ENCODE results near the gene C3orf70. TPM values are rescaled to one million over a fixed set of nuclear protein-coding genes. Genes with fewer than 3 reads are reported as not detected.

Gene C3orf70
- total RNA-seq, 5 donors from 2014 or later (not counting 1 experiment from before 2014, with no cell fraction given): not detected

DNA sequence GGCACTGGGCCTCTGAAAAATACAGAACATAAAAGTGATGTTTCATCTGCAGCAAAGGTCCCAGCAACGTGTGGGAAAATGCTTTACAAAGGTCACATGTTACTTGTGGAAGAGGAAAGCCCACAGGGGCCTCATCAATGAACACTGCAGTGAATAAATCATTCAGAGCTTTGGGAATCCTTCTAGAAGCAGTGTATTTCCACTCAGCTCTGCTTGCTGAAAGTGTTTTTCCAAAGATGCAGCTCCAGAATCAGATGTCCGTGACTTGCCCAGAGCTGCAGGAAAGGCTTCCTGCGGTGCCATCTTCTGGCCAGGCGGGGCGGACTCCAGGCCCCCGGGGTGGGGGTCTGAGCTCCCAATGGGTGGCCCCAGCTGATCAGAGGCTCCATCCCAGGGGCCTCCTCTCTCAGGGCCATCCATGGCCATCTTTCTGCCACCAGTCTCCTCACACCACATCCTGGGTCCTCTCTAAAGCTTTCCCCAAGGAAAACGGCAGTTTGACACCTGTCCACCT is 81.5 kb downstream of the C3orf70 start:
- POLR2A ChIA-PET: no interaction called here
- Histone ChIP-seq H3K4me1 (ENCODE audit: control insufficient read depth in 1 of 2, extremely low read depth in 1 of 2, insufficient read depth in 2 of 2, low read length in 2 of 2) (no peaks in the 10 kb centered on the region), H3K27ac (ENCODE audit: low read length) (no peak overlapping the region), H3K36me3 (ENCODE audit: control insufficient read depth in 2 of 2, extremely low read depth in 1 of 2, insufficient read depth in 1 of 2, low read length in 1 of 2) (no peaks in the 10 kb centered on the region), H3K4me3 (ENCODE audit: control insufficient read depth in 1 of 2, extremely low read depth in 1 of 2, low read length in 1 of 2) (no peak overlapping the region), H3K9me3 (no peaks in the 10 kb centered on the region), H3K27me3 (replicated peaks in 1 of 2; ENCODE audit: control insufficient read depth in 2 of 2, extremely low read depth in 1 of 2, insufficient read depth in 2 of 2, low read length in 1 of 2) (peaks cover 0 to 21% of the 10 kb centered on the region in 2 experiments)
- CTCF ChIA-PET: no interaction called here
- no peaks in the 10 kb centered on the region for H3K36me3 Mint-ChIP-seq
- ATAC-seq (replicated peaks in 1 of 4) (no peak), DNase-seq (no peak)
- no peaks in the 10 kb centered on the region for H3K9me3 Mint-ChIP-seq
- no peak overlapping the region for H3K4me3 Mint-ChIP-seq
- 74% methylated on average over 7 of the region's 7 CpGs for WGBS (ENCODE audit: insufficient coverage)
- no peak overlapping the region for H3K27ac Mint-ChIP-seq
- no peaks in the 10 kb centered on the region for H3K4me1 Mint-ChIP-seq
- H3K27me3 Mint-ChIP-seq: peaks cover 4 to 10% of the 10 kb centered on the region in 2 donors

DNA sequence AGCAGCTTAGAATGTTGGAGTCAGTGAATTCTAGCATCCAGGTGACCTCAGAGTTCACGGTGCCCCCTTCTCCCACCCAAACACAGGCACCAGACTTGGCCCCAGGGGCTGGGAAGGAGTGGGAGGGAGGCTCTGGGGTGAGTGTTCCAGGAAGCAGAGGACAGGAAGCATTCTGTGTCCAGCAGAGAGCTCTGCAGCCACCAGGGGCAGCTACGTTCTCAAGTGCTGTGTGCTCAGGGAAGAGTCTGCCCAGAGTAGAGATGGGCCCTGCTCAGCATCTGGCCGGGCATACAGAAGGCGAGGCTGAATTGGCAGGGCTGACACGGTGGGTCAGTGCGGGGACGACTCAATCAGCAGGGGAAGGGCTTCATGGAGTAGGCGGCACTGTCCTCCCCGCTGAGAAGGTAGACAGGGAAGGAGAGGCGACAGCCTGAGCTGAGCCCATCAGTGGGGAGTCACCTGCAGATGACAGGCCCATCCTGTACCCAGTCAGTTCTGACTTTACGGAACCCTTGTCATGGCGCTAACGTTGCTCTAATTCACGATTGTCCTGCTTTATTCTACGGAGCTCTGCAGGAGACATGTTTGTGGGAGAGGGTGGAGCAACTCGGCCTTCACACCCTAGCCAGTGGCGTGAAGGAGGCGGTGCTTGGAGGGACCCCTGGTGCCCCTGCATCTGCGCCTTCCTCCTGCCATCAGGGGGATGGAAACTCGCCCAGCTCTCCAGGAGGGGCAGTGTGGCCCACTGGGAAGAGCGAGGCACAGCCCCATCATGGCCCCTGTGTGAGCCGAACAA is 82.2 kb downstream of the C3orf70 start:
- no peak overlapping the region for H3K4me3 Mint-ChIP-seq
- ChIA-PET CTCF (no interaction called here), POLR2A (no interaction called here)
- H3K4me3 ChIP-seq (ENCODE audit: control insufficient read depth in 1 of 2, extremely low read depth in 1 of 2, low read length in 1 of 2): no peak overlapping the region
- no peak for DNase-seq
- H3K27ac ChIP-seq (ENCODE audit: low read length): no peak overlapping the region
- ATAC-seq (replicated peaks in 1 of 4): no peak
- peaks cover 0 to 19% of the 10 kb centered on the region in 2 experiments for H3K27me3 ChIP-seq (replicated peaks in 1 of 2; ENCODE audit: control insufficient read depth in 2 of 2, extremely low read depth in 1 of 2, insufficient read depth in 2 of 2, low read length in 1 of 2)
- 87% methylated on average over 20 of the region's 22 CpGs for WGBS (ENCODE audit: insufficient coverage)
- no peaks in the 10 kb centered on the region for H3K4me1 Mint-ChIP-seq
- peaks cover 4 to 10% of the 10 kb centered on the region in 2 donors for H3K27me3 Mint-ChIP-seq
- H3K27ac Mint-ChIP-seq: no peak overlapping the region
- no peaks in the 10 kb centered on the region for H3K4me1 ChIP-seq (ENCODE audit: control insufficient read depth in 1 of 2, extremely low read depth in 1 of 2, insufficient read depth in 2 of 2, low read length in 2 of 2)
- H3K9me3 Mint-ChIP-seq: no peaks in the 10 kb centered on the region
- no peaks in the 10 kb centered on the region for H3K36me3 Mint-ChIP-seq
- no peaks in the 10 kb centered on the region for H3K9me3 ChIP-seq
- H3K36me3 ChIP-seq (ENCODE audit: control insufficient read depth in 2 of 2, extremely low read depth in 1 of 2, insufficient read depth in 1 of 2, low read length in 1 of 2): no peaks in the 10 kb centered on the region

GRCh38 chr3:185069037-185070030 is 83.5 kb downstream of the C3orf70 start:
- H3K27me3 Mint-ChIP-seq: peaks cover 1 to 4% of the 10 kb centered on the region in 2 donors

GRCh38 chr3:185067173-185067572 is 85.7 kb downstream of the C3orf70 start:
- Mint-ChIP-seq H3K36me3 (no peaks in the 10 kb centered on the region), H3K4me3 (no peak overlapping the region), H3K4me1 (no peaks in the 10 kb centered on the region), H3K27ac (no peak overlapping the region), H3K27me3 (no peaks in the 10 kb centered on the region), H3K9me3 (peaks cover 0 to 4% (median 3%) of the 10 kb centered on the region in 3 donors)
- H3K27me3 ChIP-seq (replicated peaks in 1 of 2; ENCODE audit: control insufficient read depth in 2 of 2, extremely low read depth in 1 of 2, insufficient read depth in 2 of 2, low read length in 1 of 2): peaks cover 0 to 17% of the 10 kb centered on the region in 2 experiments
- no peaks in the 10 kb centered on the region for H3K36me3 ChIP-seq (ENCODE audit: control insufficient read depth in 2 of 2, extremely low read depth in 1 of 2, insufficient read depth in 1 of 2, low read length in 1 of 2)
- 83% methylated on average over 6 of the region's 11 CpGs for WGBS (ENCODE audit: insufficient coverage)
- CTCF ChIA-PET: no interaction called here
- no peak overlapping the region for H3K27ac ChIP-seq (ENCODE audit: low read length)
- DNase-seq: no peak
- no peak for ATAC-seq (replicated peaks in 1 of 4)
- no peaks in the 10 kb centered on the region for H3K4me1 ChIP-seq (ENCODE audit: control insufficient read depth in 1 of 2, extremely low read depth in 1 of 2, insufficient read depth in 2 of 2, low read length in 2 of 2)
- no peaks in the 10 kb centered on the region for H3K9me3 ChIP-seq
- no peak overlapping the region for H3K4me3 ChIP-seq (ENCODE audit: control insufficient read depth in 1 of 2, extremely low read depth in 1 of 2, low read length in 1 of 2)
- POLR2A ChIA-PET: no interaction called here

More at GRCh38 chr3:185069037-185070030, 83.5 kb downstream of the C3orf70 start:
- ChIA-PET CTCF (interaction anchor here in 1 of 2 donors (0.5 kb wide), 1 partner anchor 49 kb away, joined by 3 read pairs; no protein-coding TSS in a partner anchor), POLR2A (no interaction called here)
- Mint-ChIP-seq H3K9me3 (no peaks in the 10 kb centered on the region), H3K4me1 (no peaks in the 10 kb centered on the region), H3K36me3 (no peaks in the 10 kb centered on the region), H3K4me3 (no peak overlapping the region), H3K27ac (no peak overlapping the region)
- 69% methylated on average over 23 of the region's 28 CpGs for WGBS (ENCODE audit: insufficient coverage)
- peaks cover 0 to 20% of the 10 kb centered on the region in 2 experiments for H3K27me3 ChIP-seq (replicated peaks in 1 of 2; ENCODE audit: control insufficient read depth in 2 of 2, extremely low read depth in 1 of 2, insufficient read depth in 2 of 2, low read length in 1 of 2)
- no peak overlapping the region for H3K4me3 ChIP-seq (ENCODE audit: control insufficient read depth in 1 of 2, extremely low read depth in 1 of 2, low read length in 1 of 2)
- no peaks in the 10 kb centered on the region for H3K4me1 ChIP-seq (ENCODE audit: control insufficient read depth in 1 of 2, extremely low read depth in 1 of 2, insufficient read depth in 2 of 2, low read length in 2 of 2)
- H3K9me3 ChIP-seq: no peaks in the 10 kb centered on the region
- DNase-seq: no peak
- no peaks in the 10 kb centered on the region for H3K36me3 ChIP-seq (ENCODE audit: control insufficient read depth in 2 of 2, extremely low read depth in 1 of 2, insufficient read depth in 1 of 2, low read length in 1 of 2)
- no peak overlapping the region for H3K27ac ChIP-seq (ENCODE audit: low read length)
- ATAC-seq (replicated peaks in 1 of 4): no peak

DNA sequence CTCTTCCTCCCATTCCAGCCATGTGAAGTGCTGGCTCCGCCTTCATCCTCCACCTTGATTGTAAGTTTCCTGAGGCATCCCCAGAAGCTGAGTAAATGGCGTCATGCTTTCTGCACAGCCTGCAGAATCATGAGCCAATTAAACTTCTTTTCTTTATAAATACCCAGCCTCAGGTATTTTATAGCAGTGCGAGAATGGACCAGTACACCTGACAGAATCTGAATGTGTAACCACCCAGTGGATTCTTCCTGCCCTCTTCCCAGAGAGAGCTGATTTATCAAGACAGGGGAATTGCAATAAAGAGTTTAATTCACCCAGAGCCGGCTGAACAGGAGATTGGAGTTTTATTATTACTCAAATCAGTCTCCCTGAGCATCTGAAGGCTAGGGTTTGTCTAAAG is 86.6 kb downstream of the C3orf70 start:
- ATAC-seq (replicated peaks in 1 of 4): no peak
- Mint-ChIP-seq H3K9me3 (peaks cover 4 to 9% (median 5%) of the 10 kb centered on the region in 3 donors), H3K4me3 (no peak overlapping the region), H3K36me3 (no peaks in the 10 kb centered on the region), H3K27me3 (no peaks in the 10 kb centered on the region), H3K27ac (no peak overlapping the region), H3K4me1 (no peaks in the 10 kb centered on the region)
- CTCF ChIA-PET: no interaction called here
- peaks cover 0 to 17% of the 10 kb centered on the region in 2 experiments for H3K27me3 ChIP-seq (replicated peaks in 1 of 2; ENCODE audit: control insufficient read depth in 2 of 2, extremely low read depth in 1 of 2, insufficient read depth in 2 of 2, low read length in 1 of 2)
- H3K9me3 ChIP-seq: no peaks in the 10 kb centered on the region
- H3K4me3 ChIP-seq (ENCODE audit: control insufficient read depth in 1 of 2, extremely low read depth in 1 of 2, low read length in 1 of 2): no peak overlapping the region
- no peak overlapping the region for H3K27ac ChIP-seq (ENCODE audit: low read length)
- DNase-seq: no peak
- H3K4me1 ChIP-seq (ENCODE audit: control insufficient read depth in 1 of 2, extremely low read depth in 1 of 2, insufficient read depth in 2 of 2, low read length in 2 of 2): no peaks in the 10 kb centered on the region
- POLR2A ChIA-PET: no interaction called here
- WGBS (ENCODE audit: insufficient coverage): 63% methylated on average over 1 of the region's 4 CpGs
- H3K36me3 ChIP-seq (ENCODE audit: control insufficient read depth in 2 of 2, extremely low read depth in 1 of 2, insufficient read depth in 1 of 2, low read length in 1 of 2): no peaks in the 10 kb centered on the region

DNA sequence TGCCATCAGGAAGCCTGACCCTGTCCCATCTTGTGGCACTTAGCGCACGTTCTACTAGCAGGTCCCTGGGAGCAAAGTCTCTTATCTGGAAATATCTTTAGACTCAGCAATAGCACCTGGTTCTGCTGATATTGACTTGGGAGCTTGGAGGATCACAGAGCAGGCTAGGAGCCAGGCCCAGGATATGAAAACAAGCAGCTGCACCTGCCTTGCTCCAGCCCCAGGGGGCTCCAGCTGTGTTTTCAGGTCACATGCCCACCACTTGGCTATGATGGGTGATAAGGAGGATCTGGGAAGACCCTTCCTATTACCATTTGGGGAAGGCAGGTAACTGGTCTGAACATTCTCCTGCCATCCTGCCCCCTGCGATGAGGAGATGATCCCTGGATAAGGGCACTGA is 87.8 kb downstream of the C3orf70 start:
- no peak for DNase-seq
- Histone ChIP-seq H3K27me3 (replicated peaks in 1 of 2; ENCODE audit: control insufficient read depth in 2 of 2, extremely low read depth in 1 of 2, insufficient read depth in 2 of 2, low read length in 1 of 2) (peaks cover 0 to 14% of the 10 kb centered on the region in 2 experiments), H3K36me3 (ENCODE audit: control insufficient read depth in 2 of 2, extremely low read depth in 1 of 2, insufficient read depth in 1 of 2, low read length in 1 of 2) (no peaks in the 10 kb centered on the region), H3K4me1 (ENCODE audit: control insufficient read depth in 1 of 2, extremely low read depth in 1 of 2, insufficient read depth in 2 of 2, low read length in 2 of 2) (no peaks in the 10 kb centered on the region), H3K4me3 (ENCODE audit: control insufficient read depth in 1 of 2, extremely low read depth in 1 of 2, low read length in 1 of 2) (no peak overlapping the region), H3K27ac (ENCODE audit: low read length) (no peak overlapping the region), H3K9me3 (no peaks in the 10 kb centered on the region)
- no peaks in the 10 kb centered on the region for H3K4me1 Mint-ChIP-seq
- no peaks in the 10 kb centered on the region for H3K27me3 Mint-ChIP-seq
- H3K9me3 Mint-ChIP-seq: peaks cover 7 to 15% (median 12%) of the 10 kb centered on the region in 3 donors
- POLR2A ChIA-PET: no interaction called here
- 100% methylated on average over 2 of the region's 3 CpGs for WGBS (ENCODE audit: insufficient coverage)
- no peaks in the 10 kb centered on the region for H3K36me3 Mint-ChIP-seq
- H3K4me3 Mint-ChIP-seq: no peak overlapping the region
- H3K27ac Mint-ChIP-seq: no peak overlapping the region
- CTCF ChIA-PET: no interaction called here
- ATAC-seq (replicated peaks in 1 of 4): no peak
